Measurements from ENCODE around the gene CNOT4. TPM values are rescaled to one million over a fixed set of nuclear protein-coding genes. Genes with fewer than 3 reads are reported as not detected.

CNOT4 gene
- total RNA-seq, 6 experiments from 2014 or later = 23.2 to 27.3 (median 25.1) TPM

DNA sequence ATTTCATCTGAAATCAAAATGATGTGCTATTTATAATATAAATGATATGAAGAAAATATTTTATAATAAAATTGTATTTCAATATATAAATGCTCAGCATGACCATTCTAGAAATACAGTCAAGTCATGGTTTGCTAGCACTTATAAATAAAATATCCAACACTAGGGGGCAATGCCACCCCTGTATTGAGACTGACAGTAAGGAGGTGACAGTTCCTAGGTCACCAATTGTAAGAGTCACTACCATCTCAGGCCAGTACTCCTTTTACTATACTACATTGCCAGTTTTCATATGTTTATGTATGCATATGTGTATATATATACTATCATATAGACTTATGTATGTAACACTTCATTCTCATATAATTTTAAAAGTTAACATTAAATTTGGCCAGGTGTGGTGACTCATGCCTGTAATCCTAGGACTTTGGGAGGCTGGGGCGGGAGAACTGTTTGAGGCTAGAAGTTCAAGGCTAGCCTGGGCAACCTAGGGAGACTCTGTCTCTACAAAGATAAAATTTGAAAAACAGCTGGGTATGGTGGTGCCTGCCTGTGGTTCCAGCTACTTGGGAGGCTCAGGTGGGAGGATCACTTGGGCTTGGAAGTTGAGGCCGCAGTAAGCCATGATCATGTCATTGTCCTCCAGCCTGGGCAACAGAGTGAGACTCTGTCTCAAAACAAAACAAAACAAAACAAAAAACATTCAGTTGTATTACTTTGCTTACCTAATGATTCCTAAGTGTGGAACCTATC, 2.4 kb upstream of the CNOT4 start:
- Mint-ChIP-seq H3K27me3 (ENCODE audit: insufficient read depth) (no peaks in the 10 kb centered on the region; the same call in 1 of the 2 replicates), H3K9me3 (no peaks in the 10 kb centered on the region), H3K4me1 (ENCODE audit: low read depth) (peaks cover 11% of the 10 kb centered on the region), H3K36me3 (ENCODE audit: low read depth) (no peaks in the 10 kb centered on the region), H3K27ac (no peak overlapping the region; the same call in 1 of the 2 replicates), H3K4me3 (no peak overlapping the region)
- peak; percentile 61 for DNase-seq
- TF ChIP-seq, protein P1, sequence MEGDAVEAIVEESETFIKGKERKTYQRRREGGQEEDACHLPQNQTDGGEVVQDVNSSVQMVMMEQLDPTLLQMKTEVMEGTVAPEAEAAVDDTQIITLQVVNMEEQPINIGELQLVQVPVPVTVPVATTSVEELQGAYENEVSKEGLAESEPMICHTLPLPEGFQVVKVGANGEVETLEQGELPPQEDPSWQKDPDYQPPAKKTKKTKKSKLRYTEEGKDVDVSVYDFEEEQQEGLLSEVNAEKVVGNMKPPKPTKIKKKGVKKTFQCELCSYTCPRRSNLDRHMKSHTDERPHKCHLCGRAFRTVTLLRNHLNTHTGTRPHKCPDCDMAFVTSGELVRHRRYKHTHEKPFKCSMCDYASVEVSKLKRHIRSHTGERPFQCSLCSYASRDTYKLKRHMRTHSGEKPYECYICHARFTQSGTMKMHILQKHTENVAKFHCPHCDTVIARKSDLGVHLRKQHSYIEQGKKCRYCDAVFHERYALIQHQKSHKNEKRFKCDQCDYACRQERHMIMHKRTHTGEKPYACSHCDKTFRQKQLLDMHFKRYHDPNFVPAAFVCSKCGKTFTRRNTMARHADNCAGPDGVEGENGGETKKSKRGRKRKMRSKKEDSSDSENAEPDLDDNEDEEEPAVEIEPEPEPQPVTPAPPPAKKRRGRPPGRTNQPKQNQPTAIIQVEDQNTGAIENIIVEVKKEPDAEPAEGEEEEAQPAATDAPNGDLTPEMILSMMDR (IDR thresholded peaks at IDR 0.05) = peak; percentile 85

GRCh38 chr7:135510592-135511183, 786 bp upstream of the CNOT4 start:
- Mint-ChIP-seq H3K27ac (no peak overlapping the region), H3K9me3 (no peaks in the 10 kb centered on the region), H3K36me3 (ENCODE audit: low read depth) (no peaks in the 10 kb centered on the region), H3K4me1 (ENCODE audit: low read depth) (peaks cover 16% of the 10 kb centered on the region), H3K4me3 (no peak overlapping the region), H3K27me3 (ENCODE audit: insufficient read depth) (no peaks in the 10 kb centered on the region; the same call in 1 of the 2 replicates)
- peak; percentile 33 for DNase-seq
- TF ChIP-seq, protein P1 (IDR thresholded peaks at IDR 0.05) = peak; percentile 36

DNA sequence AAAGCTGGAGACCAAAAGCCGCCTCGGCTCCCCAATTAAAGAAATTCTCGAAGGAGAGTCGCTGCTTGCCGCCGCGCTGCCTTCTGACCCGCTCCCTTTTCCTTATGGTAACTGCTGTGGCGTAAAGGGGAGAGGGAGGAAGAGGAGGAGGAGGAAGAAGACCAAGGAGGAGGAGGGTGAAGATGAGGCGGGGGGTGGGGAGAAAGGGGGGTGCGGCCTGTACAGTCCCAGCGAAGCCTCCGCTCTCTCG, 388 bp downstream of the CNOT4 start:
- Mint-ChIP-seq H3K9me3 (no peaks in the 10 kb centered on the region), H3K27me3 (ENCODE audit: insufficient read depth) (no peaks in the 10 kb centered on the region; the same call in 1 of the 2 replicates), H3K27ac (no peak overlapping the region), H3K36me3 (ENCODE audit: low read depth) (no peaks in the 10 kb centered on the region), H3K4me1 (ENCODE audit: low read depth) (peaks cover 16% of the 10 kb centered on the region), H3K4me3 (no peak overlapping the region)
- DNase-seq = no peak
- TF ChIP-seq, protein P1 (IDR thresholded peaks at IDR 0.05) = no peak

DNA sequence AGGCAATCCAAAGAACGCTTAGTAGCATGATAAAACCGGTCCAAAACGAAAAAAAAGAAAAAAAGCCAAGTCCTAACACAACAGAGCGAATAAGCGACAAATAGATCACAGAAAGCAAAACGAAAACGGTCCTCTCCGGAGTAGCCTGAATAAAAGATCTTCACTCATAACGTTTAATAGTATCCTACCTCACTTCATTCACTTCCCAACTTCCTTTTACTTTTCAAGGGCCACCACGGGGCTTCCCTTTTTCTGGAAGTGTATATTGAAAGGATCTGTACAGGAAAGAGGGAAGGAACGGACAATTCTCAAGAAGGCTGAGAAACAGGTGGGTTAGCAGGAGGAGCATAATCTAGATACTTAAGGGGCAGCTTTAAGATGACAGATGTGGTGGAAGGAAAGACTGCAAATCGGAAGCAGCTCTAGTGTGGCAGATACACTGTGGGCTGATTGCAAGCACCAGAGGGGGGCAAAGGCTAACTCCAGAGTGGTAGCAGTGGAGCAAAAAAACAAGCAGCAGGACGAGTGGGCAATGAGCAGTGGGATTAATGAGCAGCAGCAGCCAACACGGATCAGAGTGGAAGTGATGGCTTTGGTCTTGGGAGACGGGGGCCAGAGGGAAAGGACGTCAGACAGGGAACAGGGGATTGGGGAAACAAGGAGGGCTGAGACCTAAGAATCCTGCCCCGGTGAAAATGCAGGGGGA, 866 bp downstream of the CNOT4 start:
- Mint-ChIP-seq H3K36me3 (ENCODE audit: low read depth) (no peaks in the 10 kb centered on the region), H3K27me3 (ENCODE audit: insufficient read depth) (no peaks in the 10 kb centered on the region; the same call in 1 of the 2 replicates), H3K27ac (no peak overlapping the region), H3K4me1 (ENCODE audit: low read depth) (peaks cover 16% of the 10 kb centered on the region), H3K9me3 (no peaks in the 10 kb centered on the region), H3K4me3 (no peak overlapping the region)
- TF ChIP-seq, protein P1 (IDR thresholded peaks at IDR 0.05) = no peak
- peak; percentile 19 for DNase-seq

DNA sequence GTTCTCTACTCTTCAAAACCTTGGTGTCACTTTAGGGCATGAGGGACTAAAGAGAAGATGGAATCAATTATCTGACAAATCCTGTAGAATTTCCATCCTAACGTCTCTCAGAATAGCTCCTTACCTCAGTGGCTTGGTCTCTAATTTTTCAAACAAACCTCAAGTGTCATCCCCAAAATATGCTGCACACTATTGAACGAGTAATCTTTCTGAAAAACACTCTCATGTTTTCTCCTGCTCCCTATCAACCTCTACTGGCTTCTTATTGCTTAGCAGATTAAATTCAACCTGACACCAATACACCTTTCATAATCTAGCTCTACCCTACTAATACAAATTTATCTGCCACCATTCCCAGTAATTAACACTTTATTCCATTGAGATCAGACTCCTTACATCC, 8.5 kb downstream of the CNOT4 start:
- H3K4me3 Mint-ChIP-seq = no peak overlapping the region
- TF ChIP-seq, protein P1 (IDR thresholded peaks at IDR 0.05) = peak; percentile 50
- H3K36me3 Mint-ChIP-seq (ENCODE audit: low read depth) = peaks cover 1% of the 10 kb centered on the region; the same call in 1 of the 2 replicates
- H3K9me3 Mint-ChIP-seq = no peaks in the 10 kb centered on the region
- peak overlapping the region; percentile 64 for H3K27ac Mint-ChIP-seq
- peak; percentile 63 for DNase-seq
- H3K4me1 Mint-ChIP-seq (ENCODE audit: low read depth) = peaks cover 49% of the 10 kb centered on the region
- no peaks in the 10 kb centered on the region for H3K27me3 Mint-ChIP-seq (ENCODE audit: insufficient read depth)

All from HFFc6 (cell line).